Esophagus (tissue), 2 donors: ENCODE data around the gene RGS7BP. TPM values are rescaled to one million over a fixed set of nuclear protein-coding genes. Genes with fewer than 3 reads are reported as not detected.

ENCODE experiments used
- H3K27ac ChIP-seq, 2 donors: one replicate each; pipeline ENCODE4 v1.5.1; 2013; ENCODE audit warnings: low read depth in 2 of 2, mild to moderate bottlenecking in 2 of 2, inconsistent platforms in 1 of 2, low read length in 1 of 2, moderate library complexity in 1 of 2
- H3K27me3 ChIP-seq, 2 donors: one replicate each; pipeline ENCODE4 v1.6.1; 2013; ENCODE audit warnings: low read length in 2 of 2, control low read depth in 1 of 2, mild to moderate bottlenecking in 1 of 2; ENCODE audit not compliant: insufficient read depth in 2 of 2, control insufficient read depth in 1 of 2
- H3K36me3 ChIP-seq, 2 donors: one replicate each; pipeline ENCODE4 v1.6.1; 2013; ENCODE audit warnings: low read length in 1 of 2; ENCODE audit not compliant: control insufficient read depth in 2 of 2, insufficient read depth in 2 of 2
- H3K4me1 ChIP-seq, 2 donors: one replicate each; pipeline ENCODE4 v1.6.1; 2013; ENCODE audit warnings: low read length in 1 of 2; ENCODE audit not compliant: control insufficient read depth in 2 of 2, insufficient read depth in 2 of 2
- H3K4me3 ChIP-seq, 2 donors: one replicate each; pipeline ENCODE4 v1.5.1; 2013; ENCODE audit warnings: low read length in 2 of 2, mild to moderate bottlenecking in 2 of 2, low read depth in 1 of 2, moderate library complexity in 1 of 2
- H3K9me3 ChIP-seq, 2 donors: one replicate each; pipeline ENCODE4 v1.6.1; 2013; ENCODE audit warnings: mild to moderate bottlenecking in 2 of 2, low read depth in 1 of 2, low read length in 1 of 2, moderate library complexity in 1 of 2; ENCODE audit not compliant: control insufficient read depth in 2 of 2, insufficient read depth in 1 of 2
- WGBS, 2 donors: extraction: QIAGEN DNeasy Blood & Tissue Kit; methylation state at CpG; one replicate each; pipeline ENCODE4 v1.1.7; 2013; 5-methylcytosine and 5-hydroxymethylcytosine counted together
- polyA plus RNA-seq, 2 donors: library from polyadenylated mRNA; stranded (reverse); fragments of 200-250 nt; gene quantifications; one replicate each; pipeline ENCODE4 v1.2.3, GENCODE V29; 2013
- donor health status: healthy with polysubstance abuse.
- donor health status: Bipolar disorder and iron deficiency.

The RGS7BP gene
- polyA plus RNA-seq, 2 donors: 0.02 to 0.12 TPM

- 63 to 68% methylated on average over 4 of the region's 4 CpGs for WGBS, 2 donors
- Histone ChIP-seq H3K9me3 (no peaks in the 10 kb centered on the region), H3K4me3 (no peak overlapping the region), H3K36me3 (no peaks in the 10 kb centered on the region), H3K27me3 (peaks cover 0 to 2% of the 10 kb centered on the region in 2 donors), H3K4me1 (no peaks in the 10 kb centered on the region), H3K27ac (no peak overlapping the region)
Observed at GRCh38 chr5:64585646-64586045, 79.8 kb downstream of the RGS7BP start.

GRCh38 chr5:64587370-64587769 is 81.6 kb downstream of the RGS7BP start:
- no peak overlapping the region for H3K4me3 ChIP-seq
- no peak overlapping the region for H3K27ac ChIP-seq
- peaks cover 0 to 2% of the 10 kb centered on the region in 2 donors for H3K27me3 ChIP-seq
- H3K9me3 ChIP-seq: no peaks in the 10 kb centered on the region
- H3K4me1 ChIP-seq: no peaks in the 10 kb centered on the region
- H3K36me3 ChIP-seq: no peaks in the 10 kb centered on the region

GRCh38 chr5:64592730-64593341 is 87.0 kb downstream of the RGS7BP start:
- Histone ChIP-seq H3K27me3 (peaks cover 0 to 2% of the 10 kb centered on the region in 2 donors), H3K4me1 (peaks cover 0 to 3% of the 10 kb centered on the region in 2 donors), H3K4me3 (no peak overlapping the region), H3K9me3 (no peaks in the 10 kb centered on the region), H3K36me3 (no peaks in the 10 kb centered on the region), H3K27ac (no peak overlapping the region)
- WGBS, 2 donors: 34 to 60% methylated on average over 2 of the region's 2 CpGs

- H3K9me3 ChIP-seq: no peaks in the 10 kb centered on the region
- 83 to 97% methylated on average over 3 of the region's 3 CpGs for WGBS, 2 donors
- H3K27ac ChIP-seq: no peak overlapping the region
- no peaks in the 10 kb centered on the region for H3K36me3 ChIP-seq
- no peak overlapping the region for H3K4me3 ChIP-seq
- H3K4me1 ChIP-seq: peaks cover 0 to 3% of the 10 kb centered on the region in 2 donors
- H3K27me3 ChIP-seq: no peaks in the 10 kb centered on the region
Observed at GRCh38 chr5:64594025-64594424, 88.2 kb downstream of the RGS7BP start.

- peaks cover 0 to 3% of the 10 kb centered on the region in 2 donors for H3K4me1 ChIP-seq
- H3K36me3 ChIP-seq: no peaks in the 10 kb centered on the region
- H3K9me3 ChIP-seq: no peaks in the 10 kb centered on the region
- no peaks in the 10 kb centered on the region for H3K27me3 ChIP-seq
- WGBS, 2 donors: 49 to 57% methylated on average over 4 of the region's 4 CpGs
- H3K27ac ChIP-seq: no peak overlapping the region
- no peak overlapping the region for H3K4me3 ChIP-seq
Observed at GRCh38 chr5:64594601-64595000, 88.8 kb downstream of the RGS7BP start.

- Histone ChIP-seq H3K27ac (no peak overlapping the region), H3K9me3 (no peaks in the 10 kb centered on the region), H3K27me3 (no peaks in the 10 kb centered on the region), H3K4me1 (peaks cover 0 to 3% of the 10 kb centered on the region in 2 donors), H3K36me3 (no peaks in the 10 kb centered on the region), H3K4me3 (no peak overlapping the region)
- WGBS, 2 donors: 55 to 57% methylated on average over 2 of the region's 2 CpGs
Observed at GRCh38 chr5:64595031-64595855, 89.4 kb downstream of the RGS7BP start.

GRCh38 chr5:64599226-64599625 is 93.4 kb downstream of the RGS7BP start:
- H3K36me3 ChIP-seq: no peaks in the 10 kb centered on the region
- H3K9me3 ChIP-seq: no peaks in the 10 kb centered on the region
- no peak overlapping the region for H3K4me3 ChIP-seq
- peaks cover 0 to 3% of the 10 kb centered on the region in 2 donors for H3K4me1 ChIP-seq
- H3K27ac ChIP-seq: no peak overlapping the region
- no peaks in the 10 kb centered on the region for H3K27me3 ChIP-seq

DNA sequence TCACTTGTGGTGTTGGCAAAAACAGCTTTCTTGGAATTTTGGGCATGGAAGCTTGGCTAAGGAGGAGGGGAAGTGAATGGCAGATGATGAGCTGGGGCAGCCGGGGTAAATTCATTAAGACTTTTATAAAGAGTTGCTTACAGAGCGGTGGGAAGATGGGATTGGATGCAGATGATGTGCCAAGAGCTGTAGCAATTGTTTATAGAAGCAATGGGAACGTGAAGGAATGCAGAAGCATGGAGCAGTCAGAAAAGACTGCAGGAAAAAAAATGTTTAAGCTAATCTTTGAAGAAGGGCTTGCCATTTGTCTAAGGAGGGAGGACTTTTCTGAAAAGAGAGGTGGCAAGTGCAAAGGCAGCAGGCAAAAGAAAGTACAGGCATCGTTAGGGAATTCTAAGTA is 97.9 kb downstream of the RGS7BP start:
- Histone ChIP-seq H3K27ac (no peak overlapping the region), H3K27me3 (no peaks in the 10 kb centered on the region), H3K4me3 (no peak overlapping the region), H3K36me3 (no peaks in the 10 kb centered on the region), H3K9me3 (no peaks in the 10 kb centered on the region), H3K4me1 (no peaks in the 10 kb centered on the region)
- 32 to 37% methylated on average over 4 of the region's 4 CpGs for WGBS, 2 donors

DNA sequence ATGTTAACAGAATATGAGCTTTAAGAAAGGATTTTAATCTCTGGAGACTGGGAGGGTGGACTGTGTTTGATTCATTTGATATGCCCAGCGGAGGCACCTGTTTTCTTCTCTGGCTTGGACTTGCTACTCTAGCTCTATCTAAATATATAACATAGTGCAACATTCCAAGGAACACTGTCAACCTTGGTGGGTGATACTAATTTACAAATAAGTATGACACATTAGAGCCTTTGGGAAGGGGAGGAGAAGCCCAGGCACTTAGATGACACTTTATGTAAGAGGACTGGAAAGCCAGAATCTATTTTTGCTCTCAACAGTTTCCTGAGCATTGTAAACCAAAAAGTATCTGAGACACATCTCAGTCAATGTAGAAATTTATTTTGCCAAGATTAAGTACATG is 101.1 kb downstream of the RGS7BP start:
- WGBS, 2 donors: 90 to 93% methylated on average over 1 of the region's 1 CpG
- H3K9me3 ChIP-seq: no peaks in the 10 kb centered on the region
- H3K36me3 ChIP-seq: no peaks in the 10 kb centered on the region
- H3K4me1 ChIP-seq: no peaks in the 10 kb centered on the region
- H3K4me3 ChIP-seq: no peak overlapping the region
- no peak overlapping the region for H3K27ac ChIP-seq
- H3K27me3 ChIP-seq: no peaks in the 10 kb centered on the region
